Measurements from ENCODE around the gene ZNF516.

The ZNF516 gene

GRCh38 chr18:76435316-76435989, 59.6 kb downstream of the ZNF516 start (continued):
- TF ChIP-seq ZNF707 (tag by site-specific recombination; IDR thresholded peaks at IDR 0.05) = no peak
- no peak for TF ChIP-seq ZNF529 (tag by site-specific recombination; IDR thresholded peaks at IDR 0.05; ENCODE audit: insufficient replicate concordance)

- no peak for TF ChIP-seq ZNF555 (tag by site-specific recombination; conservative IDR thresholded peaks at IDR 0.05)
- no peak for TF ChIP-seq WT1 (tag by site-specific recombination; IDR thresholded peaks at IDR 0.05)
- no peak for TF ChIP-seq ZNF473 (tag by site-specific recombination; IDR thresholded peaks at IDR 0.05)
- TF ChIP-seq ZNF18 (tag by site-specific recombination; IDR thresholded peaks at IDR 0.05) = no peak
- TF ChIP-seq ZNF404 (tag by site-specific recombination; IDR thresholded peaks at IDR 0.05) = no peak
- TF ChIP-seq ZNF692 (tag by site-specific recombination; IDR thresholded peaks at IDR 0.05) = no peak
- no peak for TF ChIP-seq ZNF549 (tag by site-specific recombination; IDR thresholded peaks at IDR 0.05)
- TF ChIP-seq REPIN1 (tag by site-specific recombination; IDR thresholded peaks at IDR 0.05; ENCODE audit: low read depth) = no peak
- no peak for TF ChIP-seq ZNF529 (tag by site-specific recombination; IDR thresholded peaks at IDR 0.05; ENCODE audit: insufficient replicate concordance)
- TF ChIP-seq MZF1 (tag by site-specific recombination; IDR thresholded peaks at IDR 0.05; ENCODE audit: borderline replicate concordance) = no peak
- TF ChIP-seq ZNF518A (tag by site-specific recombination; conservative IDR thresholded peaks at IDR 0.05; ENCODE audit: low read depth) = no peak
- TF ChIP-seq ZNF398 (tag by site-specific recombination; IDR thresholded peaks at IDR 0.05) = no peak
- no peak for TF ChIP-seq ZNF19 (tag by site-specific recombination; IDR thresholded peaks at IDR 0.05; ENCODE audit: low read depth)
- TF ChIP-seq KLF8 (tag by site-specific recombination; IDR thresholded peaks at IDR 0.05) = no peak
- Histone ChIP-seq H3K9me3 (ENCODE audit: control insufficient read depth, insufficient read depth, low read depth, low read length) (no peaks in the 10 kb centered on the region), H3K27ac (ENCODE audit: extremely low read depth, low read depth, low read length) (no peak overlapping the region), H3K4me3 (ENCODE audit: low read depth, low read length) (no peak overlapping the region), H3K36me3 (ENCODE audit: control insufficient read depth in 2 of 2, insufficient read depth in 1 of 2, low read length in 2 of 2) (peaks cover 0 to 46% of the 10 kb centered on the region in 2 experiments; a peak in 1 of 3 replicates), H3K4me1 (ENCODE audit: control insufficient read depth, insufficient read depth, low read length) (no peaks in the 10 kb centered on the region)
- ChIA-PET CTCF (no interaction called here), POLR2A (no interaction called here)
These were observed 60.6 kb downstream of the ZNF516 start for GRCh38 chr18:76434452-76434851.

All from HEK293 (cell line).